ENCODE results near the gene PCBP3.
"Not testable (repeated sequence)": the region's sequence is repeated elsewhere in the genome, so short reads cannot be mapped to it uniquely, and the experiment has no call there.

The PCBP3 gene

GRCh38 chr21:45957981-45958600 lies 314.6 kb downstream of the PCBP3 start:
- DNase-seq, result no peak

- DNase-seq, result no peak
These were observed 315.7 kb downstream of the PCBP3 start for GRCh38 chr21:45959182-45959581.

- no peak for DNase-seq
These were observed 316.4 kb downstream of the PCBP3 start for GRCh38 chr21:45959779-45960390.

- DNase-seq, result not testable (repeated sequence)
These were observed 317.9 kb downstream of the PCBP3 start for GRCh38 chr21:45961408-45961807.

- no peak for DNase-seq
These were observed 319.2 kb downstream of the PCBP3 start for GRCh38 chr21:45962531-45963231.

GRCh38 chr21:45963232-45963570 lies 319.7 kb downstream of the PCBP3 start:
- peak; percentile 16 for DNase-seq

GRCh38 chr21:45964649-45965048 lies 321.1 kb downstream of the PCBP3 start:
- no peak for DNase-seq

- DNase-seq, result no peak
These were observed 321.7 kb downstream of the PCBP3 start for GRCh38 chr21:45965084-45965809.

- no peak for DNase-seq
These were observed 323.4 kb downstream of the PCBP3 start for GRCh38 chr21:45966791-45967394.

GRCh38 chr21:45969921-45970673 lies 326.6 kb downstream of the PCBP3 start:
- no peak for DNase-seq

GRCh38 chr21:45970674-45971615 lies 327.4 kb downstream of the PCBP3 start:
- DNase-seq, result peak; percentile 4

GRCh38 chr21:45971616-45972352 lies 328.3 kb downstream of the PCBP3 start:
- DNase-seq, result no peak

GRCh38 chr21:45972353-45972715 lies 328.8 kb downstream of the PCBP3 start:
- no peak for DNase-seq

- no peak for DNase-seq
These were observed 329.4 kb downstream of the PCBP3 start for GRCh38 chr21:45972716-45973474.

- peak; percentile 45 for DNase-seq
These were observed 330.0 kb downstream of the PCBP3 start for GRCh38 chr21:45973475-45974072.

- peak; percentile 27 for DNase-seq
These were observed 330.8 kb downstream of the PCBP3 start for GRCh38 chr21:45974073-45975019.

- no peak for DNase-seq
These were observed 331.6 kb downstream of the PCBP3 start for GRCh38 chr21:45975020-45975666.
